ENCODE results near the gene TTC27.

DNA sequence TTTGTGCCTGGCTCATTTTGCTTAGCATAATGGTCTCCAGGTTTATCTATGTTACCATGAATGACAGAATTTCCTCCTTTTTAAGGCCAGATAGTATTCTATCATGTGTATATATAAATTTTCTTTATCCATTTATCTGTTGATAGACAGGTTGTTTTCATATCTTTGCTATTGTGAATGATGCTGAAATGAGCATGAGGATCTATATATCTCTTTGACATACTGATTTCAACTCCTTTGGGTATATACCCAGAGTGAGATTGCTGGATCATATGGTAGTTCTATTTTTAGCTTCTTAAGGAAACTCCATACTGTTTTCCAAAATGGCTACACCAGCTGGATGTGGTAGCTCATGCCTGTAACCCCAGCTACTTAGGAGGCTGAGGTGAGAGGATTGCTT is 232.5 kb downstream of the TTC27 start:
- TF ChIP-seq RAD21 (conservative IDR thresholded peaks at IDR 0.05), result no peak
- no peak for TF ChIP-seq MXI1 (conservative IDR thresholded peaks at IDR 0.05; ENCODE audit: poor library complexity, severe bottlenecking)
- TF ChIP-seq POLR2AphosphoS5 (IDR thresholded peaks at IDR 0.05), result peak; percentile 86
- TF ChIP-seq EP300 (conservative IDR thresholded peaks at IDR 0.05; ENCODE audit: poor library complexity, severe bottlenecking), result peak; percentile 92
- TF ChIP-seq, protein P1, sequence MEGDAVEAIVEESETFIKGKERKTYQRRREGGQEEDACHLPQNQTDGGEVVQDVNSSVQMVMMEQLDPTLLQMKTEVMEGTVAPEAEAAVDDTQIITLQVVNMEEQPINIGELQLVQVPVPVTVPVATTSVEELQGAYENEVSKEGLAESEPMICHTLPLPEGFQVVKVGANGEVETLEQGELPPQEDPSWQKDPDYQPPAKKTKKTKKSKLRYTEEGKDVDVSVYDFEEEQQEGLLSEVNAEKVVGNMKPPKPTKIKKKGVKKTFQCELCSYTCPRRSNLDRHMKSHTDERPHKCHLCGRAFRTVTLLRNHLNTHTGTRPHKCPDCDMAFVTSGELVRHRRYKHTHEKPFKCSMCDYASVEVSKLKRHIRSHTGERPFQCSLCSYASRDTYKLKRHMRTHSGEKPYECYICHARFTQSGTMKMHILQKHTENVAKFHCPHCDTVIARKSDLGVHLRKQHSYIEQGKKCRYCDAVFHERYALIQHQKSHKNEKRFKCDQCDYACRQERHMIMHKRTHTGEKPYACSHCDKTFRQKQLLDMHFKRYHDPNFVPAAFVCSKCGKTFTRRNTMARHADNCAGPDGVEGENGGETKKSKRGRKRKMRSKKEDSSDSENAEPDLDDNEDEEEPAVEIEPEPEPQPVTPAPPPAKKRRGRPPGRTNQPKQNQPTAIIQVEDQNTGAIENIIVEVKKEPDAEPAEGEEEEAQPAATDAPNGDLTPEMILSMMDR (IDR thresholded peaks at IDR 0.05; ENCODE audit: poor library complexity, severe bottlenecking), result no peak
- TF ChIP-seq EZH2 (IDR thresholded peaks at IDR 0.05; ENCODE audit: borderline replicate concordance, insufficient read depth, low read length, poor library complexity, severe bottlenecking), result no peak
- TF ChIP-seq REST (IDR thresholded peaks at IDR 0.05; ENCODE audit: borderline replicate concordance), result no peak
- TF ChIP-seq SMC3 (conservative IDR thresholded peaks at IDR 0.05; ENCODE audit: poor library complexity), result no peak
- TF ChIP-seq TAF1 (IDR thresholded peaks at IDR 0.05; ENCODE audit: low read depth), result no peak

All from neural cell (in vitro differentiated cells).